ENCODE results near the gene FLT3LG. TPM values are rescaled to one million over a fixed set of nuclear protein-coding genes. Genes with fewer than 3 reads are reported as not detected.
A peak's percentile ranks its signal among the peaks of the same experiment; 100 is the strongest.
"Not testable (repeated sequence)": the region's sequence is repeated elsewhere in the genome, so short reads cannot be mapped to it uniquely, and the experiment has no call there.

FLT3LG gene
- total RNA-seq, 2 experiments from 2014 or later = 112 to 151 TPM

DNA sequence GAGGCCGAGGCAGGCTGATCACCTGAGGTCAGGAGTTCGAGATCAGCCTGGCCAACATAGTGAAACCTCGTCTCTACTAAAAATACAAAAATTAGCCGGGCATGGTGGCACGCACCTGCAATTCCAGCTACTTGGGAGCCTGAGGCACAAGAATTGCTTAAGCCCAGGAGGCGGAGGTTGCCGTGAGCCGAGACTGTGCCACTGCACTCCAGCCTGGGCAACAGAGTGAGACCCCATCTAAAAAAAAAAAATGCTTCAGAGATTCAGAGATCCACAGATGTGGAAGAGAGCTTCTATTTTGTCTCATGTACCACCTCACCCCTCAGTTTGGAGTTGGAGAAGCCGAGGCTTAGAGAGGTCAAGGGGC, 531 bp upstream of the FLT3LG start:
- H3K9me3 Mint-ChIP-seq (ENCODE audit: low read depth); H3K27me3 Mint-ChIP-seq; DNase-seq; ATAC-seq: not testable (repeated sequence)
- peaks cover 13% of the 10 kb centered on the region for H3K36me3 Mint-ChIP-seq
- peak overlapping the region; percentile 85 for H3K27ac Mint-ChIP-seq
- CTCF ChIA-PET = interaction anchor here (0.6 to 7.4 kb wide), 36 partner anchors 10 to 246 kb away, joined by 3 to 185 read pairs (median 5); partner anchors contain the start of genes ALDH16A1, KASH5, PIH1D1 and PRMT1
- H3K4me3 Mint-ChIP-seq = peak overlapping the region; percentile 87
- H3K4me1 Mint-ChIP-seq = peaks cover 58% of the 10 kb centered on the region

GRCh38 chr19:49474542-49474924, 518 bp downstream of the FLT3LG start:
- H3K9me3 Mint-ChIP-seq (ENCODE audit: low read depth) = no peaks in the 10 kb centered on the region
- ATAC-seq = no peak

GRCh38 chr19:49475191-49475917, 1.3 kb downstream of the FLT3LG start:
- peaks cover 14% of the 10 kb centered on the region for H3K36me3 Mint-ChIP-seq
- peak overlapping the region; percentile 87 for H3K4me3 Mint-ChIP-seq
- no peaks in the 10 kb centered on the region for H3K27me3 Mint-ChIP-seq
- no peaks in the 10 kb centered on the region for H3K9me3 Mint-ChIP-seq (ENCODE audit: low read depth)
- peaks cover 44% of the 10 kb centered on the region for H3K4me1 Mint-ChIP-seq
- peak; percentile 2 for ATAC-seq
- CTCF ChIA-PET = interaction anchor here (0.6 to 2.8 kb wide), 22 partner anchors 10 to 209 kb away, joined by 3 to 19 read pairs (median 4); partner anchors contain the start of genes GFY, NOSIP, PIH1D1 and PRRG2
- peak overlapping the region; percentile 85 for H3K27ac Mint-ChIP-seq
- DNase-seq = no peak

More at GRCh38 chr19:49474542-49474924, 518 bp downstream of the FLT3LG start:
- Mint-ChIP-seq H3K4me1 (peaks cover 51% of the 10 kb centered on the region), H3K4me3 (peak overlapping the region; percentile 87), H3K36me3 (peaks cover 14% of the 10 kb centered on the region), H3K27me3 (no peaks in the 10 kb centered on the region), H3K27ac (peak overlapping the region; percentile 85)
- no peak for DNase-seq
- CTCF ChIA-PET = interaction anchor here (0.6 to 5.9 kb wide), 10 partner anchors 14 to 229 kb away, joined by 3 to 87 read pairs (median 9); partner anchors contain the start of genes PIH1D1, PRMT1 and RPL13A

DNA sequence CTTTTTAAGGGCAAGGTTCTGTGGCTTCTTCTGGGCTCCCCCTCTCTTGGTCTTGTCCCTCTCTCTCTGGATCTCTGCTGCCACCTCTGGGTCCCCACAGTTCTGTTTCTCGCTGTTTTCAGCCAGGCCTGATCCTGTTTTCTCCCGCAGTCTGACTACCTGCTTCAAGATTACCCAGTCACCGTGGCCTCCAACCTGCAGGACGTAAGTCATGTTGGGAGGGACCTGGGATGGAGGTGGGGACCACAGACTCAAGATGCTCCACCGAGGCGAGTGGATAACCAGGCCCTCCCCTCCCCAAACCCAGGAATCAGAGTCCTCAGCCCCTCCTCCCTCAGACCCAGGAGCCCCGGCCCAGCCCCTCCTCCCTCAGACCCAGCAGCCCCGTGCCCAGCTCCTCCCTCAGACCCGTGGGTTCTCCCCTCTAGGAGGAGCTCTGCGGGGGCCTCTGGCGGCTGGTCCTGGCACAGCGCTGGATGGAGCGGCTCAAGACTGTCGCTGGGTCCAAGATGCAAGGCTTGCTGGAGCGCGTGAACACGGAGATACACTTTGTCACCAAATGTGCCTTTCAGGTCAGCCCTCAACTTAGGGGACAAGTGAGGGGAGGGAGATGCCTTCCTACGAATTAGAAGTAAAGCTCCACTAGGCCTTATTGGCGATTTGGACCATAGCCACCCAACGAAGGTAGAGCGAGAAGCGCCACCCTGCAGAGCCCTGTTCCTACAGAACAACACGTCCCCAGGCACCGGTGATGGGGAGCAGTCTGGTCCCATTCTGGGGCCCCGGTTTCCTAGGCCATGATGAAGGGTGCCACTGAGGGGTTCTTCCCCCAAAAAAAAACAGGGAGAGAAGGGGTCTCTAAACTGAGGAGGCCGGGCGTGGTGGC, 2.2 kb downstream of the FLT3LG start:
- DNase-seq = peak; percentile 86
- H3K9me3 Mint-ChIP-seq (ENCODE audit: low read depth) = no peaks in the 10 kb centered on the region
- H3K27ac Mint-ChIP-seq = peak overlapping the region; percentile 85
- no peaks in the 10 kb centered on the region for H3K27me3 Mint-ChIP-seq
- H3K4me3 Mint-ChIP-seq = peak overlapping the region; percentile 87
- H3K36me3 Mint-ChIP-seq = peaks cover 17% of the 10 kb centered on the region
- H3K4me1 Mint-ChIP-seq = peaks cover 36% of the 10 kb centered on the region
- CTCF ChIA-PET = interaction anchor here (0.6 to 2.8 kb wide), 32 partner anchors 9 to 371 kb away, joined by 3 to 19 read pairs (median 4); partner anchors contain the start of genes GFY, NOSIP, PIH1D1 and PRRG2
- ATAC-seq = peak; percentile 52

DNA sequence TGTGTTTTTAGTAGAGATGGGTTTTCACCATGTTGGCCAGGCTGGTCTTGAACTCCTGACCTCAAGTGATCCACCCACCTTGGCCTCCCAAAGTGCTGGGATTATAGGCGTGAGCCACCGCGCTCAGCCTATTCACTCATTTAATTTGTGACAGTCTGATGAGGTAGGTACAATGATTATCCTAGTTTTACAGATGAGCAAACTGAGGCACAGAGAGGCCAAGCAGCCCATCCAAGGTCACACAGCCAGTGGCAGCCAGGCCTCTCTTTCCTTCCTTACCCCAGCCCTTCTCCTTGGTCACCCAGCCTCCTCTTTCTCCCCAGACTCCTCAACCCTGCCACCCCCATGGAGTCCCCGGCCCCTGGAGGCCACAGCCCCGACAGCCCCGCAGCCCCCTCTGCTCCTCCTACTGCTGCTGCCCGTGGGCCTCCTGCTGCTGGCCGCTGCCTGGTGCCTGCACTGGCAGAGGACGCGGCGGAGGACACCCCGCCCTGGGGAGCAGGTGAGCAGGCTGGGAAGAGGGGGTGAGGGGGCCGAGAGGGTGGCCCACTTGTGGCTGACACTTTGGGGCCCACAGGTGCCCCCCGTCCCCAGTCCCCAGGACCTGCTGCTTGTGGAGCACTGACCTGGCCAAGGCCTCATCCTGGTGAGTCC, 6.1 kb downstream of the FLT3LG start:
- CTCF ChIA-PET = interaction anchor here (1.5 kb wide), 1 partner anchor 16 kb away, joined by 4 read pairs; the partner anchor contains the start of gene RPS11
- no peaks in the 10 kb centered on the region for H3K9me3 Mint-ChIP-seq (ENCODE audit: low read depth)
- H3K4me3 Mint-ChIP-seq = no peak overlapping the region
- peaks cover 16% of the 10 kb centered on the region for H3K4me1 Mint-ChIP-seq
- H3K27ac Mint-ChIP-seq = no peak overlapping the region
- H3K36me3 Mint-ChIP-seq = peaks cover 25% of the 10 kb centered on the region
- DNase-seq (no peak), ATAC-seq (no peak)
- H3K27me3 Mint-ChIP-seq = no peaks in the 10 kb centered on the region

DNA sequence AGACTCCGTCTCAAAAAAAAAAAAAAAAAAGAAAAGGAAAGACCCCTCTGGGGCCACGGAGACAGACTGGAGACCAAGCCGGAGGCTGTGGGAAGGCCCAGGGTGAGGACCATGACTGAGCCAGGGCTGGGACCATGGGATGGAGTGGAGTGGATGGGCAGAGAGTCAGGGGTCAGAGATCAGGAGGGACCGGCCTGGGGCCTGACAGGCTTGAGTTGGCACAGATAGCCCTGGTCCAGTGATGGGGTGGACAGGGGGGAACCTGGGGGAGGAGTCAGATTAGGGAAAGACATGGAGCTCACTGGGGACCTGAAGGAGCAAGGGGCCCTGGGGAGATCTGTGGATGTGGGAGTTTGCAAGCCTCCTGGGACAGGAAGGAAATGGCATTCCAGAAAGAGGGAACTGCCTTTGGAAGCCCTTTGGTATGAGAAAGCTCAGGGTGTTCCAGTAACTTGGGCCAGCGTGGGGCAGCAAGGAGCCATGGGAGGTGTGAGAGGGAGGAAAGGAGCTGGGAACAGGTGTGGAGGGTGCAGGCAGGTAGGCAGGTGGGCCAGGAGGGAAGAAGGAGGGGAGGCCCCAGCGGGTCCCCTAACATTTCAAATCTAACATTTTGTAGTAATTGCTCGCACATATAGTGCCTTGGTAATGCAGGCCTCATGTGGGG, 7.1 kb downstream of the FLT3LG start:
- CTCF ChIA-PET = interaction anchor here (1.4 to 1.5 kb wide), 2 partner anchors 15 to 90 kb away, joined by 3 to 4 read pairs; partner anchors contain the start of gene RPS11
- H3K27me3 Mint-ChIP-seq = no peaks in the 10 kb centered on the region
- peaks cover 24% of the 10 kb centered on the region for H3K36me3 Mint-ChIP-seq
- no peak overlapping the region for H3K4me3 Mint-ChIP-seq
- DNase-seq (no peak), ATAC-seq (no peak)
- H3K27ac Mint-ChIP-seq = peak overlapping the region; percentile 43
- no peaks in the 10 kb centered on the region for H3K9me3 Mint-ChIP-seq (ENCODE audit: low read depth)
- H3K4me1 Mint-ChIP-seq = peaks cover 12% of the 10 kb centered on the region

GRCh38 chr19:49486232-49486631, 12.2 kb downstream of the FLT3LG start:
- H3K27ac Mint-ChIP-seq = peak overlapping the region; percentile 65
- ATAC-seq = no peak

DNA sequence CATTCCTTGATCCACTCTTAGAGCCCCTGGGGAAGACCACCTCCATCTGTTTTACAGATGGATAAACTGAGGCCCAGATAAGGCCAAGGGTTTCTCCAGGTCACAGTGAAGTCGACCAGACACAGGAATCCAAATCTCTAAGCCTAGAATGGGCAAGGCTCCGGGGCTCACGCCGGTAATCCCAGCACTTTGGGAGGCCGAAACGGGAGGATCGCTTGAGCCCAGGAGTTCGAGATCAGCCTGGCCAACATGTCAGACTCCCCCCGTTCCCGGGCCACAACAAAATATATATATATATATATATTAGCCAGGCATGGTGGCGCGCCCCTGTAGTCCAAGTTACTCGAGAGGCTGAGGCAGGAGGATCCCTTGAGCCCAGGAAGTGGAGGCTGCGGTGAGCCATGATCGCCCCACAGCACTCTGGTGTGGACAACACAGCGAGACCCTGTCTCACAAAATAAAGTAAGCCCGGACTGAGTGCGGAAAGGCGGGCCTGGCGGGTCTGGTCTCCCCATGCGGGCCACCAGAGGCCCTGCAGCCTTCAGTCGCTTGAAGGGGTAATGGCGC, 12.8 kb downstream of the FLT3LG start:
- ATAC-seq = no peak
- CTCF ChIA-PET = interaction anchor here (1.4 to 3.2 kb wide), 4 partner anchors 11 to 60 kb away, joined by 3 to 19 read pairs (median 13); no protein-coding TSS in a partner anchor

More at GRCh38 chr19:49486232-49486631, 12.2 kb downstream of the FLT3LG start:
- Mint-ChIP-seq H3K4me1 (peaks cover 35% of the 10 kb centered on the region), H3K27me3 (no peaks in the 10 kb centered on the region), H3K4me3 (no peak overlapping the region), H3K36me3 (peaks cover 62% of the 10 kb centered on the region), H3K9me3 (ENCODE audit: low read depth) (no peaks in the 10 kb centered on the region)
- CTCF ChIA-PET = interaction anchor here (0.6 to 3.2 kb wide), 2 partner anchors 10 to 13 kb away, joined by 3 to 14 read pairs; partner anchors contain the start of gene FLT3LG
- DNase-seq = no peak

DNA sequence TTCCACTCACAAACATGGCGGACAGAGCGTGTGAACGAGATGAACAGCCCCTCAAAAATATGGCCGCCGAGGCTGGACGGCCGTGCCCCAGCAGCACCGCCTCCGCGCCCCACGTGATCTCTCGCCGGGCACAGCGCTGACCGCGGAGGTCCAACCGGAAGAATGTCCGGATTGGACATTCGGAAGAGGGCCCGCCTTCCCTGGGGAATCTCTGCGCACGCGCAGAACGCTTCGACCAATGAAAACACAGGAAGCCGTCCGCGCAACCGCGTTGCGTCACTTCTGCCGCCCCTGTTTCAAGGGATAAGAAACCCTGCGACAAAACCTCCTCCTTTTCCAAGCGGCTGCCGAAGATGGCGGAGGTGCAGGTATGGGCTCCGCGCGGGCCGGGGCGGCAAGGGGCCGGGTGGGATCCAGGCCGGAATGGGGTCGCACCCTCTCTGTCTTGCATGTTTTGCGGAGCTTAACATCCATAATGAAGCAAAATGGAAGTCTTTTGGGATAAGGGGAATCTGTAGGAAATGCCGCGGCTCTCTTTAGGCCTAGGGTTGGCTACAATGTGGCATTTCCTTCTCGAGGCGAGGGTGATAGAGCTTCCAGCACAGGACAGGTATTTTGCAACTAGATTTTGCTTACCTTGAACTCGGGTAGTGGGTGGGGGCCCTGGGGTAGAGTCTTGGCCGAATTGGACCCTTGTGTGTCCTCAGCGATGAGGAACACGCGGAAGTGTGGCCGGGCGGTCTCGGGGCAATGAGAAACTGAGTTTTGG, 13.4 kb downstream of the FLT3LG start, which contains the start of gene RPL13A:
Gene RPL13A (plus strand): TSS at position 332 of the 769 bp plus-strand sequence. CDS start 22 bp downstream, at position 354.
- Mint-ChIP-seq H3K27ac (peak within 1 kb of the TSS; percentile 94), H3K27me3 (no peaks in the 10 kb centered on the region), H3K4me3 (peak within 1 kb of the TSS; percentile 98), H3K36me3 (peaks cover 67% of the 10 kb centered on the region), H3K9me3 (ENCODE audit: low read depth) (no peaks in the 10 kb centered on the region), H3K4me1 (peaks cover 46% of the 10 kb centered on the region)
- CTCF ChIA-PET = interaction anchor here (1.0 to 3.0 kb wide), 6 partner anchors 9 to 103 kb away, joined by 3 to 19 read pairs (median 10); partner anchors contain the start of genes PRR12 and RPS11
- ATAC-seq = peak; percentile 88
- DNase-seq = peak; percentile 100

More for the DNA sequence above, 12.8 kb downstream of the FLT3LG start:
- no peak for DNase-seq
- peaks cover 64% of the 10 kb centered on the region for H3K36me3 Mint-ChIP-seq
- peaks cover 40% of the 10 kb centered on the region for H3K4me1 Mint-ChIP-seq
- H3K9me3 Mint-ChIP-seq (ENCODE audit: low read depth) = no peaks in the 10 kb centered on the region
- peak overlapping the region; percentile 94 for H3K27ac Mint-ChIP-seq
- H3K27me3 Mint-ChIP-seq = no peaks in the 10 kb centered on the region
- peak overlapping the region; percentile 98 for H3K4me3 Mint-ChIP-seq

- ATAC-seq = no peak
- H3K4me1 Mint-ChIP-seq = peaks cover 54% of the 10 kb centered on the region
- H3K27ac Mint-ChIP-seq = peak overlapping the region; percentile 94
- peaks cover 75% of the 10 kb centered on the region for H3K36me3 Mint-ChIP-seq
- no peak for DNase-seq
- no peaks in the 10 kb centered on the region for H3K9me3 Mint-ChIP-seq (ENCODE audit: low read depth)
- CTCF ChIA-PET = interaction anchor here (0.9 to 3.0 kb wide), 10 partner anchors 8 to 191 kb away, joined by 3 to 19 read pairs (median 6); partner anchors contain the start of genes PRMT1, PRR12, RPS11 and SCAF1
- H3K27me3 Mint-ChIP-seq = no peaks in the 10 kb centered on the region
- peak overlapping the region; percentile 98 for H3K4me3 Mint-ChIP-seq
Measured at GRCh38 chr19:49488046-49488862, 14.2 kb downstream of the FLT3LG start.

Measured in activated CD8-positive, alpha-beta memory T cell treated with anti-CD3 and anti-CD28 coated beads, Interleukin-2, amount 10 ng/mL, durations not matched to agents 7 days and 5 days (primary cell).